A673 (cell line): ENCODE measurements around the gene CCNYL1. TPM values are rescaled to one million over a fixed set of nuclear protein-coding genes. Genes with fewer than 3 reads are reported as not detected.
"Not testable (repeated sequence)": the region's sequence is repeated elsewhere in the genome, so short reads cannot be mapped to it uniquely, and the experiment has no call there.

Experiments
- BruUV-seq: library from RNA; stranded (reverse); fragments of 400-500 nt; replicated peaks from 2 replicates; lab custom pipeline; 2021; lab: Mats Ljungman, UMichigan
- CTCF ChIA-PET: fragments of 300-600 bp; sonication (Branson Sonifier 250); formaldehyde crosslinking; loops from one replicate; lab custom pipeline; 2022; ENCODE audit warnings: antibody characterized with exemption; lab: Charles Lee
- POLR2A ChIA-PET: fragments of 300-600 bp; sonication (Branson Sonifier 250); formaldehyde crosslinking; loops from one replicate; lab custom pipeline; 2022; ENCODE audit warnings: antibody characterized with exemption; ENCODE audit not compliant: low non-redundant PET; lab: Charles Lee
- DNase-seq: peaks from one replicate; pipeline ENCODE4 v3.0.0-alpha.2; 2015; ENCODE audit warnings: low spot score
- H3K27ac ChIP-seq: fragments of 200-600 bp; sonication (generic); 2 replicates; pipeline ENCODE4 v1.5.1; 2016; ENCODE audit warnings: mixed run types, low read depth, mild to moderate bottlenecking, mixed read lengths, antibody characterized with exemption, low read length; ENCODE audit not compliant: poor library complexity, severe bottlenecking
- H3K27me3 ChIP-seq: fragments of 200-600 bp; sonication (generic); replicated peaks from 2 replicates; pipeline ENCODE4 v1.6.1; 2017; ENCODE audit warnings: mixed run types, low read depth, mild to moderate bottlenecking, mixed read lengths, antibody characterized with exemption, low read length; ENCODE audit not compliant: insufficient read depth, poor library complexity
- H3K36me3 ChIP-seq: fragments of 200-600 bp; sonication (generic); 2 replicates; pipeline ENCODE4 v1.6.1; 2016; ENCODE audit warnings: mixed run types, mild to moderate bottlenecking, mixed read lengths, antibody characterized with exemption, low read length; ENCODE audit not compliant: insufficient read depth, poor library complexity, severe bottlenecking
- H3K4me1 ChIP-seq: fragments of 200-600 bp; sonication (generic); 2 replicates; pipeline ENCODE4 v1.6.1; 2017; ENCODE audit warnings: mixed run types, mild to moderate bottlenecking, mixed read lengths, antibody characterized with exemption, low read length; ENCODE audit not compliant: insufficient read depth, poor library complexity, severe bottlenecking
- H3K4me3 ChIP-seq: fragments of 200-600 bp; sonication (generic); 2 replicates; pipeline ENCODE4 v1.5.1; 2016; ENCODE audit warnings: low read depth, mixed run types, mild to moderate bottlenecking, mixed read lengths, low read length; ENCODE audit not compliant: poor library complexity, severe bottlenecking
- H3K9me3 ChIP-seq: fragments of 200-600 bp; sonication (generic); 2 replicates; pipeline ENCODE4 v1.6.1; 2016; ENCODE audit warnings: mixed run types, low read depth, mild to moderate bottlenecking, mixed read lengths, antibody characterized with exemption, low read length; ENCODE audit not compliant: poor library complexity, severe bottlenecking
- CTCF ChIP-seq: fragments of 300-800, 200-600 bp; sonication (generic); conservative IDR thresholded peaks from 2 replicates; pipeline ENCODE4 v1.5.1; 2017; ENCODE audit warnings: low read depth, mild to moderate bottlenecking, antibody characterized with exemption, low read length, moderate library complexity, mixed read lengths
- EZH2 ChIP-seq: fragments of 200-600 bp; sonication (generic); IDR thresholded peaks from 2 replicates; pipeline ENCODE4 v1.6.1; 2017; ENCODE audit warnings: borderline replicate concordance, low read depth, mild to moderate bottlenecking, mixed read lengths, antibody characterized with exemption, low read length; ENCODE audit not compliant: poor library complexity, severe bottlenecking
- intact Hi-C: fragments of 100-400 bp; cut with micrococcal nuclease; formaldehyde crosslinking; loops from one replicate; pipeline ENCODE4 v1.10.0; 2022; ENCODE audit not compliant: unreplicated experiment
- total RNA-seq: library from RNA; stranded (reverse); gene quantifications from 2 replicates; pipeline ENCODE4 v1.2.3, GENCODE V29; 2021

CCNYL1 gene
- total RNA-seq, 1 experiment from 2014 or later: 12.8 TPM

GRCh38 chr2:207733597-207734240 lies 22.3 kb downstream of the CCNYL1 start:
- intact Hi-C loops: no loop called here
- DNase-seq: no peak
- CTCF ChIA-PET: no interaction called here
- POLR2A ChIA-PET: no interaction called here
- BruUV-seq: no TSS peak
- Histone ChIP-seq H3K4me3 (no peak overlapping the region), H3K4me1 (no peaks in the 10 kb centered on the region), H3K36me3 (no peaks in the 10 kb centered on the region), H3K27ac (no peak overlapping the region), H3K27me3 (no peaks in the 10 kb centered on the region), H3K9me3 (no peaks in the 10 kb centered on the region)
- TF ChIP-seq EZH2 (no peak), CTCF (no peak)

GRCh38 chr2:207734264-207734635 lies 22.8 kb downstream of the CCNYL1 start:
- POLR2A ChIA-PET: interaction anchor here (0.6 kb wide), 1 partner anchor 66 kb away, joined by 3 read pairs; no protein-coding TSS in a partner anchor
- no peaks in the 10 kb centered on the region for H3K27me3 ChIP-seq
- H3K36me3 ChIP-seq: no peaks in the 10 kb centered on the region

GRCh38 chr2:207734636-207735512 lies 23.4 kb downstream of the CCNYL1 start:
- POLR2A ChIA-PET: interaction anchor here (0.6 kb wide), 1 partner anchor 66 kb away, joined by 3 read pairs; no protein-coding TSS in a partner anchor
- no peak for DNase-seq

More at GRCh38 chr2:207734264-207734635, 22.8 kb downstream of the CCNYL1 start:
- no peak for TF ChIP-seq EZH2
- peak; percentile 42; the same call in 1 of the 2 replicates for TF ChIP-seq CTCF
- no peaks in the 10 kb centered on the region for H3K4me1 ChIP-seq
- CTCF ChIA-PET: no interaction called here
- no peak overlapping the region for H3K27ac ChIP-seq
- peak; percentile 19 for DNase-seq
- no peak overlapping the region for H3K4me3 ChIP-seq
- no TSS peak for BruUV-seq
- intact Hi-C loops: no loop called here
- no peaks in the 10 kb centered on the region for H3K9me3 ChIP-seq

GRCh38 chr2:207735513-207735859 lies 24.0 kb downstream of the CCNYL1 start:
- DNase-seq, H3K36me3 ChIP-seq, BruUV-seq, H3K9me3 ChIP-seq, H3K27ac ChIP-seq, POLR2A ChIA-PET, H3K4me1 ChIP-seq, intact Hi-C loops, H3K27me3 ChIP-seq, H3K4me3 ChIP-seq: not testable (repeated sequence)
- CTCF ChIA-PET: interaction anchor here (0.7 kb wide), 1 partner anchor 28 kb away, joined by 3 read pairs; no protein-coding TSS in a partner anchor

More at GRCh38 chr2:207734636-207735512, 23.4 kb downstream of the CCNYL1 start:
- H3K36me3 ChIP-seq: no peaks in the 10 kb centered on the region
- no TSS peak for BruUV-seq
- intact Hi-C loops: no loop called here
- H3K4me1 ChIP-seq: no peaks in the 10 kb centered on the region
- CTCF ChIA-PET: no interaction called here
- H3K4me3 ChIP-seq: no peak overlapping the region
- no peaks in the 10 kb centered on the region for H3K9me3 ChIP-seq
- no peak overlapping the region for H3K27ac ChIP-seq
- TF ChIP-seq EZH2 (no peak), CTCF (no peak)
- no peaks in the 10 kb centered on the region for H3K27me3 ChIP-seq
